Esophagus squamous epithelium (tissue), 4 donors: ENCODE measurements around the gene SLC7A5.

Source experiments
- POLR2A ChIP-seq, 4 donors: fragments of 450-650 bp; IDR thresholded peaks; one replicate each; pipeline ENCODE4 v1.6.1; 2017; ENCODE audit warnings: antibody characterized with exemption in 4 of 4, mild to moderate bottlenecking in 4 of 4, moderate library complexity in 3 of 4
- TF ChIP-seq, protein P1 (sequence below), 6 experiments: fragments of 450-650 bp in 4 of 6; fragments of 200-600 bp in 2 of 6; sonication (generic) in 2 of 6; IDR thresholded peaks; one replicate each; pipeline ENCODE4 v1.5.1; 2016 to 2019; ENCODE audit warnings: antibody characterized with exemption in 6 of 6, mild to moderate bottlenecking in 4 of 6, moderate library complexity in 4 of 6

DNA sequence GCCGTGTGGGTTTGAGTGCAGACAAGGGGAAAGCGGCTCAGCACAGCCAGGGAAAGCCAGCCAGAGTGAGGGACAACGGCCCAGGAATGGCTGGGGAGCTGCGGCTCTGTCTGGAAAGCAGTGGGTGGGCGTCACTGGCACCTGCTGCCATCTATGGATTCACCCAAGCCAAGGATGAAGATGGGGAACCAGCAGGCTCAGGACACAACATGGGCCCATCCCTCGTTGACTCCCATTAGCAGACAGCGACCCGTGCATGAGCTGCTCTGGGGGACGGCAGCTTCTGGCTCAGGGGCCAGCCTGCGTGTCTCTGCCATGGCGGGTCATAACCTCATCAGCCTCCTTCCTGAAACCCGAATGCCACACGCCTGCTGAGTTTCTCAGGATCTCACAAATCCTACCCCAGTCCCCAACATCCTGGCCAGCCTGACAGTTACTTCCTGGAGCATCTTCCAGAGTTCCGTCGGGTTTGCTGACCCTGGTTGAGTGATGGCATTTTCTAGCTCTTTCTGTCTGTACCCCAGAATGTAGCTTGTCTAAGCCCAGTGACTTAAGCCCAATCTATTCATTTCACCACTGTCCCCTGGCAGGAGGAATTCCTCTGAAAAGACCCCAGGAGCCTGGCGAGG lies 50.7 kb downstream of the SLC7A5 start:
- TF ChIP-seq, protein P1, sequence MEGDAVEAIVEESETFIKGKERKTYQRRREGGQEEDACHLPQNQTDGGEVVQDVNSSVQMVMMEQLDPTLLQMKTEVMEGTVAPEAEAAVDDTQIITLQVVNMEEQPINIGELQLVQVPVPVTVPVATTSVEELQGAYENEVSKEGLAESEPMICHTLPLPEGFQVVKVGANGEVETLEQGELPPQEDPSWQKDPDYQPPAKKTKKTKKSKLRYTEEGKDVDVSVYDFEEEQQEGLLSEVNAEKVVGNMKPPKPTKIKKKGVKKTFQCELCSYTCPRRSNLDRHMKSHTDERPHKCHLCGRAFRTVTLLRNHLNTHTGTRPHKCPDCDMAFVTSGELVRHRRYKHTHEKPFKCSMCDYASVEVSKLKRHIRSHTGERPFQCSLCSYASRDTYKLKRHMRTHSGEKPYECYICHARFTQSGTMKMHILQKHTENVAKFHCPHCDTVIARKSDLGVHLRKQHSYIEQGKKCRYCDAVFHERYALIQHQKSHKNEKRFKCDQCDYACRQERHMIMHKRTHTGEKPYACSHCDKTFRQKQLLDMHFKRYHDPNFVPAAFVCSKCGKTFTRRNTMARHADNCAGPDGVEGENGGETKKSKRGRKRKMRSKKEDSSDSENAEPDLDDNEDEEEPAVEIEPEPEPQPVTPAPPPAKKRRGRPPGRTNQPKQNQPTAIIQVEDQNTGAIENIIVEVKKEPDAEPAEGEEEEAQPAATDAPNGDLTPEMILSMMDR (IDR thresholded peaks at IDR 0.05), result no peak
- TF ChIP-seq POLR2A (IDR thresholded peaks at IDR 0.05), result no peak
